ENCODE data around the gene FUT1.
A peak's percentile ranks its signal among the peaks of the same experiment; 100 is the strongest.
"Not testable (repeated sequence)": the region's sequence is repeated elsewhere in the genome, so short reads cannot be mapped to it uniquely, and the experiment has no call there.

The FUT1 gene

DNA sequence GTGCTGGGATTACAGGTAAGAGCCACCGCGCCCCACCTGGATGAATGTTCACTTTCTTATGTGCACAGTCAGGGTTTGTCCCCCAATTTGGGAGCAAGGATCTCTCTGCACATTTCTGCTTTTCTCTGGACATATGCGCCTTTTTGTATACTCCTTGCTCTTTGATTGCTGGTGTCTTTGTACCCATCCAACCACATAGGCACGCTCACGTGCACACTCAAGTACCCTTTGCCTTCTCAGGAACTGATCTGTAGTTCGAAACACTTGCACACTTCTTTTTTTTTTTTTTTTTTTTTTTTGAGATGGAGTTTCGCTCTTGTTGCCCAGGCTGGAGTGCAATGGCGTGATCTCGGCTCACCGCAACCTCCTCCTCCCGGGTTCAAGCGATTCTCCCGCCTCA, 34.3 kb downstream of the FUT1 start:
- not testable (repeated sequence) for DNase-seq (ENCODE audit: low spot score)

DNA sequence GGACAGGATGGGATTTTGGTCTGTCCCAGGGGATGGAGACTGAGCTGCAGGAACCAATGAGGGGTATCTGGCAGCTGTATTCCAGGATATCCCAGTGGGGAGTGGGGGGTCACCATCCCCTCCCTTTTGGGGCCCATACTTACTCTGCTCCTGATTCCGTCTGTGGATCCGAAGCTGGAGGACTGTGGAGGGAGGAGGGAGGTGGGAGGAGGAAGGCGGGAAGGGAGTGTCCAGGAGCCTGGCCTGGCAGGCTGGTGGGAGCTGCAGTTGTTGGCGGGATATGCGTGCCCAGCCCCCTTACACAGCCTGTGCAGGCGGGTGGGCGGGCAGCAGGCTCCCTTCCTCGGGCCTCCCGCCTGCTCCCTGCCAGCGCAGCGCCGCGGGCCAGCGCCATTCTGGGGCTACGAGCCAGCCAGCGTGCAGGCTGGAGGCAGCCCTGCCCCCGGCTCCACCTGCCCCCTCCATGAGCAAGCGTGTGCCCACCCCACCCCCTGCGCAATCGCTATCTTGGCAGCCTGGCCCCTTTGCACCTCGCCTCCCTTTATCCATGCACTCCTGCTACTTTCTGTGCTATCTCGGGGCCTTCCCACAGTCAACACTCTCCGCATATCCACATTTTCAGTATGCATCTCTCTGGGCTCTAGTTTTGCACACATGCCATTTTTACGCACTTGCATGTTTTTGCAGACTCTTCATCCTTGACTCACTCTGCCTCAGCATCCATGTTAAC, 35.7 kb downstream of the FUT1 start:
- no peak for DNase-seq (ENCODE audit: low spot score)

DNA sequence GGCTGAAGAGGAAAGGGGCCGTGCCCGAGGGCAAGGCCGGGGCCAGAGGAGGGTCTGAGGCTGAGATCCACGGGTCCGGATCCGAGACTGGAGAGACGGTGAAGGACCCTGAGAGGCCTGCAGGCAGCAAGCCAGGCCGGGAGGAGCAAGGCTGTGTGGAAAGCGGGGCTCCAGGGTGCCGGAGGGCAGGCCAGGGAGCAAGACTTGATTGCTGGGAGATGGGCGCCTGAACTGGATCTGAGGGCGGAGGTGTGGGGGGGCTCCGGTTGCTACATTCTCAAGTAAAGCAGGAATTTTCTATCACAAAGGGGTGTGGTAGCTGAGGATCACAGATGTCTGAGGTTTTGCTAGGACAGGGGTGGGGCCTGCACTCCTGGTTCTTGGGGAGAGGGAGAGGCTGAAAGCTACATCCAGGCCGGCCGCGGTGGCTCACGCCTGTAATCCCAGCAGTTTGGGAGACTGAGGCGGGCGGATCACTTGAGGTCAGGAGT, 36.7 kb downstream of the FUT1 start:
- DNase-seq (ENCODE audit: low spot score), result no peak

DNA sequence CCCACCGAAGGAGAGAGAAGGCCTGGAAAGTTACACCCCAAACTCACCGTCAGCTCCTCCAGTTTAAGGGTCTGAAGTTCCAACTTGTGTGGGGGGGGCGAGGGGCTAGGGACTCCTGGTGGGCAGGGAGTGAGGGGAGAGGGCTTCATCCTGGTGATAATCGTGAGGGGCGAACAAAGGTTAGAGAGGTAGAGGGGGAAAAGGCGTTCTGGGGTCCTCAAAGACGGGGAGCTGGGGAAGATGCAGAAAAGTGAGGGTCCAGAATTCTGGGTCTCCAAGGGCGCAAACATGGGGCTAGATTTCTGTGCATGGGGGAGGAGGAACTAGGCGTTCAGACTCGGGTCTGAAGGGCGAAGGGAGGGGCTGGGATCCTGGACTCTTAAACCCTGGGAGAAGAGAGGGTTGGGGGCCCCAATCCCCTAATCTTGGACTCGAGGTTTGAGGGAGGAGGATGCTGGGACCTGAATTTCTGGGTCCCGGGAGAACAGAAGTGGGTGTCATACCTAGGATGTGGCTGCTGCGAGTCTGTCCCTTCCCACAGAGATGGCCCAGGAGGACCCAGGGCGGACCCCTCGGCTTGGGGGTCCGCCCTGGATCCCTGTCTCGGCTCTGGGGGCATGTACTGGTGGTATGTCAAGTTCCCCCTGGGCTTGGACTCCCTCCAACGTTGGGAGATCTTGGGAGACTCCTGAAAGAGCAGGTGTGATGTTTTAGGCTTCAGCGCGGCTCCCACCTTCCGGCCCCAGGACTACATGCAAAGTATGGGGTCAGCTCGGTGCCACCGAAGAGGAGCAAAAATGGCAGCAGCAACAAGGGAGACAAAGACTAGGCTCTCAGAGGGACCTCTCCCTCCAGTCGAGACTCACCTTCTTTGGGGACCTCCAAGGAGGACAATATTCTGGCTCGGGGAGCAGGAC, 37.4 kb downstream of the FUT1 start:
- DNase-seq (ENCODE audit: low spot score), result no peak

DNA sequence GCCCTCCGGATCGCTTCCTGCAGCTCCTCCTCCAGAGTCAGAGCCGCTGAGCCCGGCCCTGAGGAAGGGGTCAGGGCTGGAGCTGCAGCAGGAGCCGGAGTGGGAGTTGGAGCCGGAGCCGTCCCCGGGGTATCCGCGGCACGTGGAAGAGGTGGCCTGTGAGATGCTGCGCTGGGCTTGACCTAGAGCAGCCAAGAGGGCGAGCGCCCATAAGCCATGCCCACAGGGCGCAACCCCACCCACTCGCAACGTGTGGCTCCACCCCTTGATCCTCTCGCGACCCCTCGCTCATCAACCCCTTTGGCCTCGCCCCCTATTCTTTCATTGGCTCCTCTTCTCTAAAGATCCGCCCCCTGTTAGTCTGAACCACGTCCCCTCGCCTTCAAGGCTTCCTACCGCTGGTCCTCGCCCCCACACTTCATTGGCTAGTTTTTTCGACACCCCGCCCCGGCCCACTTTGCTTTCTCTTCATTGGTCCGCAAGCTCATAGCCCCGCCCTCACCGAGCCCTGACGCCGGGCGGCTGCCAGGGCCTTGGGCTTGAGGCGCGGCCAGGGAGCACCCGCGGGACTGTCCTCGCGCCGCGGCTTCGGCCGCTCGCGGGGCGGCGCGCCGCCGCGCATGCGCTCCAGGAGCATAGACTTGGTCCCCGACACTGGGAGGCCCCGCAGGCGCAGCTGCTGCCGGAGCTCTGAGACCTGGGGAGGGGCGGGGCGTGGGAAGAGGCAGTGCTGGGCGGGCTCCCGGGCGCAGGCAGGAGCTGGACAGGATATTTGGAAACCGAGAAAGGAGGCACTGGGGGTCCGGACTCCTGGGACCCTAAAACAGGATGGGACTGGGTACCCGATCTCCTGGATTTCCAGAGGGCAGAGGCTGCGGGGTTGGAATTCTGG, 38.3 kb downstream of the FUT1 start:
- DNase-seq (ENCODE audit: low spot score), result peak; percentile 100

DNA sequence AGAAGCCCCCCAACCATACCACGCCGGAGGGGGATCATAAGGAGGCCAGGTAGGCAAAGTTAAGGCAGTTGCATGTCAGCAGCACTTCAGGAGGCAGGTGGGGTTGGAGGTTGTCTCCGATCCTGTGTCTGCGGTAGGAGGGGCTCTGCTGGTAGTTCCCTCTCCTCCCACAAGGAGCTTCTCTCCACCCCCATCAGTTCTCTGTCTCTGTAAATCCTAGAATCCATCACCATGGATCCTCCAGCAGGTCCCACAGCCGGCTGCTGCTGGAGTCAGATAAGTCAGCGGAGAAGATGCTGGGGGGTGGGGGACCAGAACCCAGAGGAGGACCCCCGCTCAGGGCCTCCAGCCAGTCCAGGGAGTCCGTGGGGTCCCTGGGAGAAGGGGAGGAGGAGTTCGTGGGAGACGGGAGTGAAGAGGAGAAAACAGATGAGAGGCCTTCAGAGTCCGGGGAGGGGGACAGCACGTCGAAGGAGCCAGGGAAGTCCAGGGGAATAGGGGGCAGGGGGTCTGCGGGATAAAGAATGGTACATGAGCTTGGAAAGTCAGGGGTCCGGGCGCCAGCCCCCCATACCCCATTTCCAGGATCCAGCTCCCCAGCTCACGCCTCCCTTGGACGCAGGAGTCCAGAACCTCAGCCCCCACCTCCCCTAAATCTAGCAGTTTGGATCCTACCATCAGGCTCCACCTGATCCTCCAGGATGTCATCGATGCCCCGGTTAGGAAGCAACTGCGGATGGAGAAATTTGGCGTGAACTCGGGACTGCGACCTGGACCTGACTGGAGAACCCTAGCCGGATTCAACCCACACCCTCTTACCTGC, 39.2 kb downstream of the FUT1 start:
- no peak for DNase-seq (ENCODE audit: low spot score)

DNA sequence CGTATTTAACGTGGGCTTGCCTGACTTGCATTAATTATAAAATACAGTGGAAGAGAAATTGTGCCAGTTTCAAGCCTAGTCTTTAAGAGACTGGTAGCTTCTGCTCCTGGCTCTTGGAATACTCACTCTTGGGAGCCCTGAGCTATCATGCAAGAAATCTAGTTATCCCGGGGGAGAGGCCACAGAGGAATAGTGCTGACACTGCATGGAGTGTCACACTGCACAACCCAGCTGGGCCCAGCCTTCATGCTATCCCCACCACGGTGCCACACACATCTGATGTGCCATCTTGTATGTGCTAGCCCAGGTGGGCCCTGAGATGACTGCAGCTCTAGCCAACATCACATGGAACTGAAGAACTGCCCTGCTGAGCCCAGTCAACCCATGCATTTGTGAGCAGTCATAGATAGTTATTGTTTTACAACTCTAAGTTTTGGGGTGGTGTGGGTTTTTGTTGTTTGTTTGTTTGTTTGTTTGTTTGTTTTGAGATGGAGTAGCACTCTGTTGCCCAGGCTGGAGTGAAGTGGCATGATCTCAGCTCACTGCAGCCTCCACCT, 41.3 kb downstream of the FUT1 start:
- no peak for DNase-seq (ENCODE audit: low spot score)

DNA sequence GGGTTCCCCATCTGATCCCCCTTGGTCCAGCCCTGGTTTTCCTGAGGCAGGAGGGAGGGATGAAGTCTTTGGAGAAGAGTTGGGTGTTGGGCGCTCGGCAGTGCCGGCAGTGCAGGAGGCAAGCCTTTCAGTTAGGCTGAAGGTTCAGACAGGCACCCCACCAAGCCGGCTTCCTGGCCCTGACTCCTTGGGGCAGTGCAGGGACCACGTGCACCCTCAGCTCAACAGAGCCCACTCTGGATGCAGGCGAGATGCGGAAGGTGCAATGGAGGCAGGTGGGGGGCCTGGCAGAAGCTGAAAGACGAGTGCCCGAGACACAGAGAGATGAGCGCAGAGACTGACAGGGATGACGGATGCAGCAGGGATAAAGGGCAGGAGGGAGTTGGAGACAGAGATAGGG, 44.0 kb downstream of the FUT1 start:
- DNase-seq (ENCODE audit: low spot score), result no peak

DNA sequence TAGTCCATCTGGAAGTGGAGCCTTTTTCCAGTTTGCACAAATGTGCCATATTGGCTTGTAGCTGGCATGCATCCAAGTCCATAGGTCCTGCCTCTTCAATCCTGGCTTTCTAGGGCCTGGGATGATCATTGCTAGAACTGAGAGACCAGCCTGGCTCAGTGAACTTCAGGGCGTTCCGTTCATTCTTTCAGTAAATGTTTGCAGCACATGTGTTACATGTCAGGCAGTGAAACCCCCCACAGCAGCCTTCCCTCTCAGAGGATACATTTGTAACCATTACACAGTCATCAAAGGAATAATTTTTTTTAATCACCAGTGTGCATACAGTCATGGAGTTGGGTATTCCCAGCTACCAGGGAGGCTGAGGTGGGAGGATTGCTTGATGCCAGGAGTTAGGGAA, 47.0 kb downstream of the FUT1 start:
- no peak for DNase-seq (ENCODE audit: low spot score)

DNA sequence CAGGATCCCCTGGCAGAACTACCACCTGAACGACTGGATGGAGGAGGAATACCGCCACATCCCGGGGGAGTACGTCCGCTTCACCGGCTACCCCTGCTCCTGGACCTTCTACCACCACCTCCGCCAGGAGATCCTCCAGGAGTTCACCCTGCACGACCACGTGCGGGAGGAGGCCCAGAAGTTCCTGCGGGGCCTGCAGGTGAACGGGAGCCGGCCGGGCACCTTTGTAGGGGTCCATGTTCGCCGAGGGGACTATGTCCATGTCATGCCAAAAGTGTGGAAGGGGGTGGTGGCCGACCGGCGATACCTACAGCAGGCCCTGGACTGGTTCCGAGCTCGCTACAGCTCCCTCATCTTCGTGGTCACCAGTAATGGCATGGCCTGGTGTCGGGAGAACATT, 49.1 kb downstream of the FUT1 start:
- DNase-seq (ENCODE audit: low spot score), result no peak

DNA sequence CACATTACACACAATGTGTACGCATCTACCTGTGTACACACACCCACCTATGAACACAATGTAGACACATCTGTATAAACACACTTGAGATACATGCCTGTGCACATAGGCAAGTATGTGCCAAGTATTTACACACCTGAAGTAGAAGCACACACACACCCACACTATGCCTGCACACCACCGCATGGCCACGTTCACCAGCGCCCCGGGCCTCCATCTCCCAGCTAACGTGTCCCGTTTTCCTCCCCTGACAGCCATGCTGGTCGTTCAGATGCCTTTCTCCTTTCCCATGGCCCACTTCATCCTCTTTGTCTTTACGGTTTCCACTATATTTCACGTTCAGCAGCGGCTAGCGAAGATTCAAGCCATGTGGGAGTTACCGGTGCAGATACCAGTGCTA, 49.7 kb downstream of the FUT1 start:
- DNase-seq (ENCODE audit: low spot score), result no peak

DNA sequence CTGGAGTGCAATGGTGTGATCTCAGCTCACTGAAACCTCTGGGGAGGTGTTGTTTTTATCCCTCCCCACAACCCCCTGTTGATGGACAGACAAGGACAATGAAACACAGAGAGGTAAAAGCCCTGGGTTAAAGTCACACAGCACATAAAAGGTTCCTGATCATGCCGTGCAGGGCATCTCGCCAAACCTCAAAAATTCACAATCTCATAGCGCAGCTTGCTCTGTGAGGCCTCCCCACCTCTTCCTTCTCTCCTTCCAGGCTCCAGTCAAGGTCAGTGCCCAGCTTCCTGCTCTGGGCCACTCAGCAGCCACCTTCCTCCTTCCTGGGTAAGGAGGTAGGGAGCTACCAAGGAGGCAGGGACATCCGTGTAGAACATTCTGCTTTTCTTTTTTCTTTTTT, 54.4 kb downstream of the FUT1 start:
- DNase-seq (ENCODE audit: low spot score), result no peak
